Measurements from ENCODE around the gene CAB39.
"Not testable (repeated sequence)": the region's sequence is repeated elsewhere in the genome, so short reads cannot be mapped to it uniquely, and the experiment has no call there.

- TF ChIP-seq, protein P1, sequence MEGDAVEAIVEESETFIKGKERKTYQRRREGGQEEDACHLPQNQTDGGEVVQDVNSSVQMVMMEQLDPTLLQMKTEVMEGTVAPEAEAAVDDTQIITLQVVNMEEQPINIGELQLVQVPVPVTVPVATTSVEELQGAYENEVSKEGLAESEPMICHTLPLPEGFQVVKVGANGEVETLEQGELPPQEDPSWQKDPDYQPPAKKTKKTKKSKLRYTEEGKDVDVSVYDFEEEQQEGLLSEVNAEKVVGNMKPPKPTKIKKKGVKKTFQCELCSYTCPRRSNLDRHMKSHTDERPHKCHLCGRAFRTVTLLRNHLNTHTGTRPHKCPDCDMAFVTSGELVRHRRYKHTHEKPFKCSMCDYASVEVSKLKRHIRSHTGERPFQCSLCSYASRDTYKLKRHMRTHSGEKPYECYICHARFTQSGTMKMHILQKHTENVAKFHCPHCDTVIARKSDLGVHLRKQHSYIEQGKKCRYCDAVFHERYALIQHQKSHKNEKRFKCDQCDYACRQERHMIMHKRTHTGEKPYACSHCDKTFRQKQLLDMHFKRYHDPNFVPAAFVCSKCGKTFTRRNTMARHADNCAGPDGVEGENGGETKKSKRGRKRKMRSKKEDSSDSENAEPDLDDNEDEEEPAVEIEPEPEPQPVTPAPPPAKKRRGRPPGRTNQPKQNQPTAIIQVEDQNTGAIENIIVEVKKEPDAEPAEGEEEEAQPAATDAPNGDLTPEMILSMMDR (IDR thresholded peaks at IDR 0.05): not testable (repeated sequence)
- not testable (repeated sequence) for TF ChIP-seq POLR2A (IDR thresholded peaks at IDR 0.05)
Measured at GRCh38 chr2:230702457-230702856, 10.2 kb upstream of the CAB39 start.
